Colonic mucosa (tissue), 4 donors: ENCODE results near the gene PDE3A. TPM values are rescaled to one million over a fixed set of nuclear protein-coding genes. Genes with fewer than 3 reads are reported as not detected.
"Not testable (repeated sequence)": the region's sequence is repeated elsewhere in the genome, so short reads cannot be mapped to it uniquely, and the experiment has no call there.

Experiments
- DNase-seq: peaks from one replicate; pipeline ENCODE4 v3.0.0-alpha.2; 2020
- H3K27ac ChIP-seq: fragments of 200-600 bp; one replicate; pipeline ENCODE4 v1.8.0; 2021
- H3K27me3 ChIP-seq: fragments of 200-600 bp; one replicate; pipeline ENCODE4 v1.8.0; 2021
- H3K36me3 ChIP-seq: fragments of 200-600 bp; one replicate; pipeline ENCODE4 v1.8.0; 2021
- H3K4me1 ChIP-seq: fragments of 200-600 bp; one replicate; pipeline ENCODE4 v1.8.0; 2021; ENCODE audit warnings: mild to moderate bottlenecking
- H3K4me3 ChIP-seq: fragments of 200-600 bp; one replicate; pipeline ENCODE4 v1.8.0; 2021
- H3K9ac ChIP-seq, 2 donors: one replicate each; pipeline ENCODE4 v1.7.0; 2013; ENCODE audit warnings: control low read depth in 2 of 2, low read depth in 2 of 2, low read length in 2 of 2
- H3K9me3 ChIP-seq: fragments of 200-600 bp; one replicate; pipeline ENCODE4 v1.8.0; 2021
- intact Hi-C: fragments of 100-400 bp; cut with DNase I; formaldehyde crosslinking; loops from one replicate; pipeline ENCODE4 v1.14.1; 2022
- total RNA-seq, 2 donors: library from RNA; stranded (reverse); fragmentation: NEBNext Ultra II Directional in 1 of 2; extraction: Animal tissue kit (Norgen Biotek cat#: 25700) in 1 of 2; gene quantifications; one replicate each; pipeline ENCODE4 v1.2.1, GENCODE V29; 2021
- TF ChIP-seq, protein P1 (sequence below): fragments of 200-600 bp; IDR thresholded peaks from one replicate; pipeline ENCODE4 v1.8.0; 2022; ENCODE audit warnings: antibody characterized with exemption, mild to moderate bottlenecking
- donor health status: healthy.
- donor health status: DM: no; HTN: no; CAD: no.
- donor health status: DM: no; HTN: no; CAD: no.

The PDE3A gene
- total RNA-seq, 2 donors from 2014 or later = 32.1 to 50.6 TPM

- H3K27me3 ChIP-seq = no peaks in the 10 kb centered on the region
- DNase-seq = no peak
- no peaks in the 10 kb centered on the region for H3K4me1 ChIP-seq
- H3K36me3 ChIP-seq = no peaks in the 10 kb centered on the region
- no peak overlapping the region for H3K4me3 ChIP-seq
- TF ChIP-seq, protein P1, sequence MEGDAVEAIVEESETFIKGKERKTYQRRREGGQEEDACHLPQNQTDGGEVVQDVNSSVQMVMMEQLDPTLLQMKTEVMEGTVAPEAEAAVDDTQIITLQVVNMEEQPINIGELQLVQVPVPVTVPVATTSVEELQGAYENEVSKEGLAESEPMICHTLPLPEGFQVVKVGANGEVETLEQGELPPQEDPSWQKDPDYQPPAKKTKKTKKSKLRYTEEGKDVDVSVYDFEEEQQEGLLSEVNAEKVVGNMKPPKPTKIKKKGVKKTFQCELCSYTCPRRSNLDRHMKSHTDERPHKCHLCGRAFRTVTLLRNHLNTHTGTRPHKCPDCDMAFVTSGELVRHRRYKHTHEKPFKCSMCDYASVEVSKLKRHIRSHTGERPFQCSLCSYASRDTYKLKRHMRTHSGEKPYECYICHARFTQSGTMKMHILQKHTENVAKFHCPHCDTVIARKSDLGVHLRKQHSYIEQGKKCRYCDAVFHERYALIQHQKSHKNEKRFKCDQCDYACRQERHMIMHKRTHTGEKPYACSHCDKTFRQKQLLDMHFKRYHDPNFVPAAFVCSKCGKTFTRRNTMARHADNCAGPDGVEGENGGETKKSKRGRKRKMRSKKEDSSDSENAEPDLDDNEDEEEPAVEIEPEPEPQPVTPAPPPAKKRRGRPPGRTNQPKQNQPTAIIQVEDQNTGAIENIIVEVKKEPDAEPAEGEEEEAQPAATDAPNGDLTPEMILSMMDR = no peak
- no peak overlapping the region for H3K9ac ChIP-seq
- H3K9me3 ChIP-seq = no peaks in the 10 kb centered on the region
- intact Hi-C loops = no loop called here
- H3K27ac ChIP-seq = no peak overlapping the region
These were observed 15.3 kb downstream of the PDE3A start for GRCh38 chr12:20383612-20384011.

DNA sequence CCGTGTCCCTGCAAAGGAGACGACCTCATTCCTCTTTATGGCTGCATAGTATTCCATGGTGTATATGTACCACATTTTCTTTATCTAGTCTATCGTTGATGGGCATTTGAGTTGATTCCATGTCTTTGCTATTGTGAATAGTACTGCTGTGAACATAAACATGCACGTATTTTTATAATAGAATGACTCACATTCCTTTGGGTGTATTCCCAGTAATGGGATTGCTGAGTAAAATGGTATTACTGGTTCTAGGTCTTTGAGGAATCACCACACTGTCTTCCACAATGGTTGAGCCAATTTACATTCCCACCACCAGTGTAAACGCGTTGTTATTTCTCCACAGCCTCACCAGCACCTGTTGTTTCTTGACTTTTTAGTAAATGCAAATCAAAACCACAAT lies 16.5 kb downstream of the PDE3A start:
- H3K27me3 ChIP-seq, H3K27ac ChIP-seq, DNase-seq, H3K36me3 ChIP-seq, intact Hi-C loops, H3K4me3 ChIP-seq, H3K4me1 ChIP-seq, H3K9me3 ChIP-seq, H3K9ac ChIP-seq: not testable (repeated sequence)

GRCh38 chr12:20390846-20391245 lies 22.5 kb downstream of the PDE3A start:
- DNase-seq = no peak
- Histone ChIP-seq H3K36me3 (no peaks in the 10 kb centered on the region), H3K27me3 (no peaks in the 10 kb centered on the region), H3K4me1 (peaks cover 6% of the 10 kb centered on the region), H3K9ac (peak overlapping the region in 1 of 2 donors; percentile 63), H3K9me3 (no peaks in the 10 kb centered on the region), H3K27ac (peak overlapping the region; percentile 56), H3K4me3 (no peak overlapping the region)
- TF ChIP-seq, protein P1 = no peak
- intact Hi-C loops = no loop called here

GRCh38 chr12:20392339-20392738 lies 24.0 kb downstream of the PDE3A start:
- Histone ChIP-seq H3K4me1 (peaks cover 6% of the 10 kb centered on the region), H3K9me3 (no peaks in the 10 kb centered on the region), H3K4me3 (no peak overlapping the region), H3K9ac (no peak overlapping the region), H3K36me3 (no peaks in the 10 kb centered on the region), H3K27me3 (no peaks in the 10 kb centered on the region), H3K27ac (no peak overlapping the region)
- intact Hi-C loops = no loop called here
- no peak for DNase-seq
- TF ChIP-seq, protein P1 = no peak

- no peak overlapping the region for H3K9ac ChIP-seq
- TF ChIP-seq, protein P1 = no peak
- H3K27ac ChIP-seq = peak overlapping the region; percentile 44
- H3K4me1 ChIP-seq = peaks cover 6% of the 10 kb centered on the region
- H3K9me3 ChIP-seq = no peaks in the 10 kb centered on the region
- H3K4me3 ChIP-seq = no peak overlapping the region
- no peaks in the 10 kb centered on the region for H3K27me3 ChIP-seq
- no peak for DNase-seq
- intact Hi-C loops = no loop called here
- no peaks in the 10 kb centered on the region for H3K36me3 ChIP-seq
These were observed 25.4 kb downstream of the PDE3A start for GRCh38 chr12:20393707-20394106.

DNA sequence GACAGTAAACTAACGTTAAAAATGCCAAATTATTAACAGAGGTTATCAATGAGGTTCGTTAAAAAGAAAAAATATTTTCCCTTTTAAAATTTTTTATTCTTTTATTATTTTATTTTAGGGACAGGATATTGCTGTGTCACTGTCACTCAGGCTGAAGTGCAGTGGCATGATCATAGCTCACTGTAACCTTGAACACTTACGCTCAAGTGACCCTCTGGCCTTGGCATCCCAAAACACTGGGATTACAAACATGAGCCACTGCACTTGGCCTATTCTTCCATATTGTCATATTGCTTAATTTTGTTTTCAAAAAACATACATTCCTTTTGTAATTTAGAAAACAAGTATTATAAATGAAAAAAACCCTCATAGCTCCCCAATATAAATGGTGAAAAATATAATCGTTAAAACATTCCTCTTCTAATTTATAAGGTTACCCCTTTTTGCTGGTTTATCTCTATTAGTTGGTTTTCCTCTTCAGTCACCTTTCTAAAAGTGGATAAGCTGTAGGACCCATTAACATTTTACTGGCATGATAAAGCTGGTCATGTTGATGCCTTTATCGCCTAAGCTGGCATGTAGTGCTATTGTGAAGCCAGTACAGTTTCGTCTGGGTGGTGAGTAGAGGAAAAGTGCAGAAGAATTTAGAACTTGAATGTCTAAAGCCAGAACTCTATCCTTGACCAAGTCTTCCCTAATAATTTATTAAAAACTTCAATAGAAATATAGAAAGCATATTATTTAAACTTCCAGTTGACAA lies 27.6 kb downstream of the PDE3A start:
- no peak overlapping the region for H3K27ac ChIP-seq
- H3K9ac ChIP-seq = no peak overlapping the region
- DNase-seq = no peak
- no peak overlapping the region for H3K4me3 ChIP-seq
- no peaks in the 10 kb centered on the region for H3K4me1 ChIP-seq
- H3K36me3 ChIP-seq = no peaks in the 10 kb centered on the region
- no peaks in the 10 kb centered on the region for H3K27me3 ChIP-seq
- intact Hi-C loops = no loop called here
- TF ChIP-seq, protein P1 = no peak
- no peaks in the 10 kb centered on the region for H3K9me3 ChIP-seq
